HL-60 (cell line): Measurements from ENCODE around the gene SCGB2B2.
"Not testable (repeated sequence)": the region's sequence is repeated elsewhere in the genome, so short reads cannot be mapped to it uniquely, and the experiment has no call there.

Experiments used
- DNase-seq, 2 experiments: peaks; one replicate each; pipeline ENCODE4 v3.0.0-alpha.2; 2010 to 2020; ENCODE audit warnings: low read depth in 1 of 2, low spot score in 1 of 2
- H3K27ac ChIP-seq: fragments of 250-450 bp; sonication (Bioruptor Pico); replicated peaks from 2 replicates; pipeline ENCODE4 v1.5.1; 2020; ENCODE audit warnings: mild to moderate bottlenecking, moderate library complexity
- H3K27me3 ChIP-seq: fragments of 250-450 bp; sonication (Bioruptor Pico); 2 replicates; pipeline ENCODE4 v1.5.1; 2021; ENCODE audit warnings: mild to moderate bottlenecking, moderate library complexity; ENCODE audit not compliant: insufficient read depth, poor library complexity, severe bottlenecking
- H3K4me3 ChIP-seq: replicated peaks from 2 replicates; pipeline ENCODE4 v1.5.1; 2011; ENCODE audit warnings: mild to moderate bottlenecking, control low read depth, low read length; ENCODE audit not compliant: insufficient read depth
- CTCF ChIP-seq: IDR thresholded peaks from one replicate; pipeline ENCODE4 v1.5.1; 2011; ENCODE audit warnings: low read length, control low read depth, inconsistent platforms; ENCODE audit not compliant: insufficient read depth
- GABPA ChIP-seq: IDR thresholded peaks from 2 replicates; pipeline ENCODE4 v1.6.1; 2012; ENCODE audit warnings: low read depth
- POLR2AphosphoS5 ChIP-seq: IDR thresholded peaks from 2 replicates; pipeline ENCODE4 v1.6.1; 2012; ENCODE audit warnings: low read depth
- REST ChIP-seq: IDR thresholded peaks from 2 replicates; pipeline ENCODE4 v1.6.1; 2012; ENCODE audit warnings: low read depth; ENCODE audit not compliant: insufficient replicate concordance
- SPI1 ChIP-seq: IDR thresholded peaks from 2 replicates; pipeline ENCODE4 v1.6.1; 2012; ENCODE audit warnings: low read depth, mild to moderate bottlenecking, borderline replicate concordance

SCGB2B2 gene

GRCh38 chr19:34675250-34675649 lies 1.7 kb downstream of the SCGB2B2 start:
- Histone ChIP-seq H3K4me3 (no peak overlapping the region), H3K27ac (no peak overlapping the region), H3K27me3 (no peaks in the 10 kb centered on the region)
- TF ChIP-seq SPI1 = no peak
- no peak for TF ChIP-seq GABPA
- TF ChIP-seq CTCF = no peak
- TF ChIP-seq POLR2AphosphoS5 = no peak
- TF ChIP-seq REST = no peak
- no peak for DNase-seq

GRCh38 chr19:34673590-34673989 lies 3.4 kb downstream of the SCGB2B2 start:
- no peak for TF ChIP-seq POLR2AphosphoS5
- no peaks in the 10 kb centered on the region for H3K27me3 ChIP-seq
- DNase-seq = no peak
- no peak overlapping the region for H3K4me3 ChIP-seq
- H3K27ac ChIP-seq = no peak overlapping the region

- no peak for DNase-seq
- TF ChIP-seq SPI1 = no peak
- TF ChIP-seq GABPA = no peak
- no peak for TF ChIP-seq CTCF
- TF ChIP-seq POLR2AphosphoS5 = no peak
- TF ChIP-seq REST = no peak
- no peak overlapping the region for H3K27ac ChIP-seq
These were observed 5.0 kb downstream of the SCGB2B2 start for GRCh38 chr19:34671972-34672371.

GRCh38 chr19:34669305-34669704 lies 7.7 kb downstream of the SCGB2B2 start:
- Histone ChIP-seq H3K4me3 (no peak overlapping the region), H3K27me3 (no peaks in the 10 kb centered on the region), H3K27ac (no peak overlapping the region)
- no peak for TF ChIP-seq POLR2AphosphoS5
- no peak for TF ChIP-seq SPI1
- TF ChIP-seq CTCF = no peak
- no peak for TF ChIP-seq GABPA
- no peak for TF ChIP-seq REST
- DNase-seq = no peak

More at GRCh38 chr19:34671972-34672371, 5.0 kb downstream of the SCGB2B2 start:
- H3K27me3 ChIP-seq = no peaks in the 10 kb centered on the region
- no peak overlapping the region for H3K4me3 ChIP-seq

- DNase-seq, H3K27ac ChIP-seq, H3K27me3 ChIP-seq, H3K4me3 ChIP-seq: not testable (repeated sequence)
These were observed 8.3 kb downstream of the SCGB2B2 start for GRCh38 chr19:34668690-34669089.

- not testable (repeated sequence) for DNase-seq, H3K27ac ChIP-seq, H3K4me3 ChIP-seq
These were observed 8.8 kb downstream of the SCGB2B2 start for GRCh38 chr19:34668077-34668689.

More at GRCh38 chr19:34668077-34668689, 8.8 kb downstream of the SCGB2B2 start:
- not testable (repeated sequence) for H3K27me3 ChIP-seq
